HEK293 (cell line): ENCODE measurements around the gene SLC15A4.

Experiments
- CTCF ChIA-PET: fragments of 350-600 bp; formaldehyde crosslinking; extraction: SDS; loops from one replicate; lab custom pipeline; 2021; ENCODE audit warnings: antibody characterized with exemption; lab: Yijun Ruan, JAX
- POLR2A ChIA-PET: fragments of 300-600 bp; formaldehyde crosslinking; extraction: SDS; loops from one replicate; lab custom pipeline; 2020; ENCODE audit warnings: antibody characterized with exemption, inconsistent platforms; lab: Yijun Ruan, JAX
- H3K27ac ChIP-seq: fragments of 200-500 bp; sonication (Bioruptor generic); 2 replicates; pipeline ENCODE4 v1.5.1; 2014; ENCODE audit warnings: low read depth, low read length, control low read depth, inconsistent platforms; ENCODE audit errors: extremely low read depth
- H3K36me3 ChIP-seq, 2 experiments: fragments of 200-500 bp in 1 of 2; sonication (Bioruptor generic) in 1 of 2; 1 replicate in 1 of 2; 2 replicates in 1 of 2; pipeline ENCODE4 v1.5.1; 2014 to 2017; ENCODE audit warnings: inconsistent platforms in 2 of 2, low read length in 2 of 2; ENCODE audit not compliant: control insufficient read depth in 2 of 2, insufficient read depth in 1 of 2
- H3K4me1 ChIP-seq: fragments of 200-500 bp; sonication (Bioruptor generic); 2 replicates; pipeline ENCODE4 v1.5.1; 2014; ENCODE audit warnings: mild to moderate bottlenecking, low read length, inconsistent platforms; ENCODE audit not compliant: control insufficient read depth, insufficient read depth
- H3K4me3 ChIP-seq: 2 replicates; pipeline ENCODE4 v1.5.1; 2011; ENCODE audit warnings: low read depth, mild to moderate bottlenecking, control low read depth, low read length, moderate library complexity
- H3K9me3 ChIP-seq: fragments of 200-500 bp; sonication (Bioruptor generic); 2 replicates; pipeline ENCODE4 v1.5.1; 2014; ENCODE audit warnings: low read depth, low read length, inconsistent platforms; ENCODE audit not compliant: control insufficient read depth, insufficient read depth
- KLF1 ChIP-seq: fragments of 450-650 bp; formaldehyde crosslinking; IDR thresholded peaks from 2 replicates; pipeline ENCODE4 v1.5.1; 2016; ENCODE audit warnings: missing biosample characterization, missing genetic modification characterization
- KLF16 ChIP-seq: fragments of 450-650 bp; formaldehyde crosslinking; IDR thresholded peaks from 2 replicates; pipeline ENCODE4 v1.5.1; 2017; ENCODE audit warnings: missing biosample characterization, missing genetic modification characterization
- MYNN ChIP-seq: fragments of 450-650 bp; formaldehyde crosslinking; IDR thresholded peaks from 2 replicates; pipeline ENCODE4 v1.5.1; 2016; ENCODE audit warnings: missing biosample characterization, missing genetic modification characterization, borderline replicate concordance
- OSR2 ChIP-seq: fragments of 450-650 bp; formaldehyde crosslinking; IDR thresholded peaks from 2 replicates; pipeline ENCODE4 v1.5.1; 2016; ENCODE audit warnings: missing biosample characterization, missing genetic modification characterization
- TCF7L2 ChIP-seq: IDR thresholded peaks from 2 replicates; pipeline ENCODE4 v1.6.1; 2011; ENCODE audit warnings: low read depth, mild to moderate bottlenecking, inconsistent platforms, low read length, moderate library complexity, borderline replicate concordance
- ZBTB1 ChIP-seq: fragments of 450-650 bp; formaldehyde crosslinking; IDR thresholded peaks from 2 replicates; pipeline ENCODE4 v1.5.1; 2016; ENCODE audit warnings: missing biosample characterization, missing genetic modification characterization
- ZNF169 ChIP-seq: fragments of 450-650 bp; formaldehyde crosslinking; IDR thresholded peaks from 2 replicates; pipeline ENCODE4 v1.5.1; 2016; ENCODE audit warnings: missing biosample characterization, missing genetic modification characterization
- ZNF174 ChIP-seq: fragments of 450-650 bp; formaldehyde crosslinking; IDR thresholded peaks from 2 replicates; pipeline ENCODE4 v1.5.0; 2017; ENCODE audit warnings: missing biosample characterization, mild to moderate bottlenecking, missing genetic modification characterization
- ZNF239 ChIP-seq: fragments of 450-650 bp; formaldehyde crosslinking; IDR thresholded peaks from 2 replicates; pipeline ENCODE4 v1.5.1; 2016; ENCODE audit warnings: missing biosample characterization, missing genetic modification characterization
- ZNF248 ChIP-seq: fragments of 450-650 bp; formaldehyde crosslinking; IDR thresholded peaks from 2 replicates; pipeline ENCODE4 v1.5.1; 2017; ENCODE audit warnings: missing biosample characterization, missing genetic modification characterization
- ZNF266 ChIP-seq: fragments of 450-650 bp; formaldehyde crosslinking; IDR thresholded peaks from 2 replicates; pipeline ENCODE4 v1.5.1; 2016; ENCODE audit warnings: missing biosample characterization, missing genetic modification characterization, low read depth
- ZNF423 ChIP-seq: fragments of 450-650 bp; formaldehyde crosslinking; IDR thresholded peaks from 2 replicates; pipeline ENCODE4 v1.5.1; 2016; ENCODE audit warnings: missing biosample characterization, missing genetic modification characterization
- ZNF521 ChIP-seq: fragments of 450-650 bp; formaldehyde crosslinking; IDR thresholded peaks from 2 replicates; pipeline ENCODE4 v1.5.1; 2017; ENCODE audit warnings: missing biosample characterization, mild to moderate bottlenecking, missing genetic modification characterization
- ZNF530 ChIP-seq: fragments of 450-650 bp; formaldehyde crosslinking; IDR thresholded peaks from 2 replicates; pipeline ENCODE4 v1.5.1; 2016; ENCODE audit warnings: low read depth, missing biosample characterization, missing genetic modification characterization
- ZNF549 ChIP-seq: fragments of 450-650 bp; IDR thresholded peaks from 2 replicates; pipeline ENCODE4 v1.5.1; 2018; ENCODE audit warnings: missing biosample characterization, missing genetic modification characterization, mild to moderate bottlenecking, inconsistent platforms, moderate library complexity
- ZNF76 ChIP-seq: fragments of 450-650 bp; formaldehyde crosslinking; IDR thresholded peaks from 2 replicates; pipeline ENCODE4; 2016; ENCODE audit warnings: low read depth, missing biosample characterization, missing genetic modification characterization, borderline replicate concordance
- ZNF776 ChIP-seq: fragments of 450-650 bp; formaldehyde crosslinking; IDR thresholded peaks from 2 replicates; pipeline ENCODE4 v1.5.0; 2017; ENCODE audit warnings: missing biosample characterization, missing genetic modification characterization, borderline replicate concordance
- ZSCAN16 ChIP-seq: fragments of 450-650 bp; formaldehyde crosslinking; IDR thresholded peaks from 2 replicates; pipeline ENCODE4 v1.5.1; 2016; ENCODE audit warnings: missing biosample characterization, missing genetic modification characterization
- TF ChIP-seq, protein P1 (sequence below): fragments of 450-650 bp; formaldehyde crosslinking; IDR thresholded peaks from 2 replicates; pipeline ENCODE4 v1.5.1; 2016; ENCODE audit warnings: missing biosample characterization, missing genetic modification characterization
- TF ChIP-seq, protein P2 (sequence below): fragments of 450-650 bp; formaldehyde crosslinking; IDR thresholded peaks from 2 replicates; pipeline ENCODE4 v1.5.1; 2017; ENCODE audit warnings: missing biosample characterization, mild to moderate bottlenecking, missing genetic modification characterization, moderate library complexity
- TF ChIP-seq, protein P3 (sequence below): IDR thresholded peaks from 2 replicates; pipeline ENCODE4 v1.6.1; 2011; ENCODE audit warnings: mild to moderate bottlenecking, low read depth, low read length, borderline replicate concordance

The SLC15A4 gene

DNA sequence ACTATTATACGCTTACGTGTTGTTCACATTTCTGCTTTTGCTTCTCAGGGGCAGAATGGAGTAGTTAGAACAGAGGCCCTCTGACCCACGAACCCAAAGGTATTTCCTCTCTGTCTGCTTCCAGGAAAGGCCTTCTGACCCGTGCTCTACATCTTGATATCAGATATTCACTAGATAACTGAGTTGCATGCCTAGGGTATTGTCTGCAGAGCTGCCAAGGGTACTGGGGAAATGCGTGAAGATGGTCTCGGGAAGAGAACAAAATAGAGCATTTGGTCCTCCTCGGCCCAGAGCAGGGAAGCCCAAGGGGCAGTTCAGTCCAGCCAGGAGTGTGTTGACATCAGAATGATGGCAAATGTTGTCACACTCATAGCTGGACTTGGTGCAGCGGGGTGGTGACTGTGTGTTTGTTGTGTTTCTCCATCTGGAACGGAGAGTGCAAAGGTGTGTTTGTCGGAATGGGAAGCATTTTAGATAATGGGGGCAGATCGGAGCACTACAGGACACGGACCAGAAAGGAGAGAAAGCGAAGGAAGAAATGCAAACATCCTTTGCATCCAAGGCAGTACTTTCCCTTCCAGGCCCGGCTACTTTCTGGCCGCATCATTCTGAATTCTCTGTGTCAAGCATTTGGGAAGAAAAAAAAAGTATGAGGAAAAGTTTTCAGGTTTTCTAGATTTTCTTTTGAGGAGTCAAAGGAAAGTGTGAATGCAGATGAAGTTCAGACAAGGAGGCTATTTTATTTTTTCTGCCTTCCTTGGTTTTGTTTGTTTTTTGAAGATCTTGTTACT lies 37.7 kb upstream of the SLC15A4 start (continued):
- TF ChIP-seq, protein P1, sequence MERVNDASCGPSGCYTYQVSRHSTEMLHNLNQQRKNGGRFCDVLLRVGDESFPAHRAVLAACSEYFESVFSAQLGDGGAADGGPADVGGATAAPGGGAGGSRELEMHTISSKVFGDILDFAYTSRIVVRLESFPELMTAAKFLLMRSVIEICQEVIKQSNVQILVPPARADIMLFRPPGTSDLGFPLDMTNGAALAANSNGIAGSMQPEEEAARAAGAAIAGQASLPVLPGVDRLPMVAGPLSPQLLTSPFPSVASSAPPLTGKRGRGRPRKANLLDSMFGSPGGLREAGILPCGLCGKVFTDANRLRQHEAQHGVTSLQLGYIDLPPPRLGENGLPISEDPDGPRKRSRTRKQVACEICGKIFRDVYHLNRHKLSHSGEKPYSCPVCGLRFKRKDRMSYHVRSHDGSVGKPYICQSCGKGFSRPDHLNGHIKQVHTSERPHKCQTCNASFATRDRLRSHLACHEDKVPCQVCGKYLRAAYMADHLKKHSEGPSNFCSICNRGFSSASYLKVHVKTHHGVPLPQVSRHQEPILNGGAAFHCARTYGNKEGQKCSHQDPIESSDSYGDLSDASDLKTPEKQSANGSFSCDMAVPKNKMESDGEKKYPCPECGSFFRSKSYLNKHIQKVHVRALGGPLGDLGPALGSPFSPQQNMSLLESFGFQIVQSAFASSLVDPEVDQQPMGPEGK, result no peak
- TF ChIP-seq, protein P2, sequence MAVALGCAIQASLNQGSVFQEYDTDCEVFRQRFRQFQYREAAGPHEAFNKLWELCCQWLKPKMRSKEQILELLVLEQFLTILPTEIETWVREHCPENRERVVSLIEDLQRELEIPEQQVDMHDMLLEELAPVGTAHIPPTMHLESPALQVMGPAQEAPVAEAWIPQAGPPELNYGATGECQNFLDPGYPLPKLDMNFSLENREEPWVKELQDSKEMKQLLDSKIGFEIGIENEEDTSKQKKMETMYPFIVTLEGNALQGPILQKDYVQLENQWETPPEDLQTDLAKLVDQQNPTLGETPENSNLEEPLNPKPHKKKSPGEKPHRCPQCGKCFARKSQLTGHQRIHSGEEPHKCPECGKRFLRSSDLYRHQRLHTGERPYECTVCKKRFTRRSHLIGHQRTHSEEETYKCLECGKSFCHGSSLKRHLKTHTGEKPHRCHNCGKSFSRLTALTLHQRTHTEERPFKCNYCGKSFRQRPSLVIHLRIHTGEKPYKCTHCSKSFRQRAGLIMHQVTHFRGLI, result no peak

DNA sequence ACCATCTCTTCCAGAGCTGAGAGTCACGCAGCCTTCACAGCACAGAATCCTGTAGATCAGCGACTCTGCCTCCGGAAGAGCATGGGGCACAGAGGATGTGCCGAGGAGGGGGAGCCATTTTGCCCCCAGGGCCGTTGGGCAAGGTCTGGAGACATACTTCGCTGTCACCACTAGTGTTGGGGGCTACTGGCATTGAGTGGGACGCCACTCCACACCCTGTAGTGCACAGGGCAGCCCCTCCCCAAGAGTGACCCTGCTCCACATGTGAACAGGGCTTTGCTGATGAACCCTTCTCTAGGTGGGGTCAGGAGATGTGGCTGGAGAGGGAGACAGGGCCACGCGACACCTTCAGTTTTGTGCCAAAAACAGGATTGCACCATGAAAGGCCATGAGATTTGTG lies 35.6 kb upstream of the SLC15A4 start:
- no peaks in the 10 kb centered on the region for H3K4me1 ChIP-seq
- CTCF ChIA-PET, result no interaction called here
- POLR2A ChIA-PET, result no interaction called here
- TF ChIP-seq OSR2, result no peak
- no peak for TF ChIP-seq ZNF239
- TF ChIP-seq, protein P3, sequence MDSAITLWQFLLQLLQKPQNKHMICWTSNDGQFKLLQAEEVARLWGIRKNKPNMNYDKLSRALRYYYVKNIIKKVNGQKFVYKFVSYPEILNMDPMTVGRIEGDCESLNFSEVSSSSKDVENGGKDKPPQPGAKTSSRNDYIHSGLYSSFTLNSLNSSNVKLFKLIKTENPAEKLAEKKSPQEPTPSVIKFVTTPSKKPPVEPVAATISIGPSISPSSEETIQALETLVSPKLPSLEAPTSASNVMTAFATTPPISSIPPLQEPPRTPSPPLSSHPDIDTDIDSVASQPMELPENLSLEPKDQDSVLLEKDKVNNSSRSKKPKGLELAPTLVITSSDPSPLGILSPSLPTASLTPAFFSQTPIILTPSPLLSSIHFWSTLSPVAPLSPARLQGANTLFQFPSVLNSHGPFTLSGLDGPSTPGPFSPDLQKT, result no peak
- no peak for TF ChIP-seq ZNF423 (tag by site-specific recombination)
- no peak for TF ChIP-seq ZSCAN16 (tag by site-specific recombination)
- TF ChIP-seq ZNF76 (tag by site-specific recombination), result no peak
- TF ChIP-seq KLF16 (tag by site-specific recombination), result no peak
- no peak for TF ChIP-seq ZNF174 (tag by site-specific recombination)
- TF ChIP-seq ZNF776 (tag by site-specific recombination), result no peak
- TF ChIP-seq KLF1 (tag by site-specific recombination), result no peak
- TF ChIP-seq ZBTB1 (tag by site-specific recombination), result no peak
- no peak for TF ChIP-seq ZNF266
- TF ChIP-seq TCF7L2, result no peak
- TF ChIP-seq ZNF530 (tag by site-specific recombination), result no peak
- TF ChIP-seq ZNF549 (tag by site-specific recombination), result no peak
- no peak for TF ChIP-seq ZNF169 (tag by site-specific recombination)
- no peak for TF ChIP-seq ZNF248 (tag by site-specific recombination)
- no peak for TF ChIP-seq MYNN
- TF ChIP-seq ZNF521 (tag by site-specific recombination), result no peak
- no peaks in the 10 kb centered on the region for H3K9me3 ChIP-seq
- no peak overlapping the region for H3K4me3 ChIP-seq
- no peaks in the 10 kb centered on the region for H3K36me3 ChIP-seq
- no peak overlapping the region for H3K27ac ChIP-seq
